Neural cell (in vitro differentiated cells): ENCODE measurements around the gene MCTP2.

ENCODE experiments used
- EP300 ChIP-seq: fragments of 450-650 bp; conservative IDR thresholded peaks from 2 replicates; pipeline ENCODE4 v1.6.1; 2014; ENCODE audit warnings: antibody characterized with exemption, mild to moderate bottlenecking, moderate library complexity; ENCODE audit not compliant: poor library complexity, severe bottlenecking
- EZH2 ChIP-seq: fragments of 200-600, 300-800 bp; shearing (Covaris generic), sonication (generic); IDR thresholded peaks from 2 replicates; pipeline ENCODE4 v1.6.1; 2014; ENCODE audit warnings: antibody characterized with exemption, low read length, borderline replicate concordance, mild to moderate bottlenecking; ENCODE audit not compliant: insufficient read depth, poor library complexity, severe bottlenecking
- MXI1 ChIP-seq: fragments of 450-650 bp; conservative IDR thresholded peaks from 2 replicates; pipeline ENCODE4 v1.6.1; 2014; ENCODE audit warnings: antibody characterized with exemption, mild to moderate bottlenecking; ENCODE audit not compliant: poor library complexity, severe bottlenecking
- POLR2AphosphoS5 ChIP-seq: IDR thresholded peaks from 2 replicates; pipeline ENCODE4 v1.6.1; 2012
- RAD21 ChIP-seq: fragments of 450-650 bp; conservative IDR thresholded peaks from 2 replicates; pipeline ENCODE4 v1.6.1; 2014; ENCODE audit warnings: antibody characterized with exemption, mild to moderate bottlenecking, moderate library complexity
- TAF1 ChIP-seq: IDR thresholded peaks from 2 replicates; pipeline ENCODE4 v1.6.1; 2012; ENCODE audit warnings: low read depth
- TF ChIP-seq, protein P1 (sequence below): fragments of 450-650 bp; IDR thresholded peaks from 2 replicates; pipeline ENCODE4 v1.5.1; 2014; ENCODE audit warnings: antibody characterized with exemption, mild to moderate bottlenecking, moderate library complexity; ENCODE audit not compliant: poor library complexity, severe bottlenecking
- TF ChIP-seq, protein P2 (sequence below): IDR thresholded peaks from 2 replicates; pipeline ENCODE4 v1.6.1; 2012; ENCODE audit warnings: borderline replicate concordance

DNA sequence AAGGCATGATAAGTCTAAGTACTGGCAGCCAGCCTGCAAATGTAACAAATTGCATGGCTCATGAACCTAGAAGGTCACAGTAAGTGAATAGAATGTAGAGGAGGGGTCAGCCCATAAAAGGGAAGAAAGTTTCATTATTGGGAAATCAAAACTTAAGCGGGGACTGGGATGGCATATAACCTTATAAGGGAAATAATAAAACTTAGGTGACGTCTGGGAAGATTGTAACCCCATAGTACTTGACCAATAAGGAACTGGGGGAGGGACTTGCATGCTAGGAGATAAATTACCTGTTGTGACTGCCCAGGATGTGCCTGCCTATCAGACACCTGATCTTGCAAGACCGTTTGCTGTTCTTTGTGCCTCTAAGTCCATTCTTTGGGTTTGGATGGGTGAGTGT is 28.1 kb upstream of the MCTP2 start:
- TF ChIP-seq, protein P1, sequence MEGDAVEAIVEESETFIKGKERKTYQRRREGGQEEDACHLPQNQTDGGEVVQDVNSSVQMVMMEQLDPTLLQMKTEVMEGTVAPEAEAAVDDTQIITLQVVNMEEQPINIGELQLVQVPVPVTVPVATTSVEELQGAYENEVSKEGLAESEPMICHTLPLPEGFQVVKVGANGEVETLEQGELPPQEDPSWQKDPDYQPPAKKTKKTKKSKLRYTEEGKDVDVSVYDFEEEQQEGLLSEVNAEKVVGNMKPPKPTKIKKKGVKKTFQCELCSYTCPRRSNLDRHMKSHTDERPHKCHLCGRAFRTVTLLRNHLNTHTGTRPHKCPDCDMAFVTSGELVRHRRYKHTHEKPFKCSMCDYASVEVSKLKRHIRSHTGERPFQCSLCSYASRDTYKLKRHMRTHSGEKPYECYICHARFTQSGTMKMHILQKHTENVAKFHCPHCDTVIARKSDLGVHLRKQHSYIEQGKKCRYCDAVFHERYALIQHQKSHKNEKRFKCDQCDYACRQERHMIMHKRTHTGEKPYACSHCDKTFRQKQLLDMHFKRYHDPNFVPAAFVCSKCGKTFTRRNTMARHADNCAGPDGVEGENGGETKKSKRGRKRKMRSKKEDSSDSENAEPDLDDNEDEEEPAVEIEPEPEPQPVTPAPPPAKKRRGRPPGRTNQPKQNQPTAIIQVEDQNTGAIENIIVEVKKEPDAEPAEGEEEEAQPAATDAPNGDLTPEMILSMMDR, result no peak
- TF ChIP-seq EP300 (no peak), POLR2AphosphoS5 (no peak), RAD21 (no peak), EZH2 (no peak), TAF1 (no peak), MXI1 (no peak)
- TF ChIP-seq, protein P2, sequence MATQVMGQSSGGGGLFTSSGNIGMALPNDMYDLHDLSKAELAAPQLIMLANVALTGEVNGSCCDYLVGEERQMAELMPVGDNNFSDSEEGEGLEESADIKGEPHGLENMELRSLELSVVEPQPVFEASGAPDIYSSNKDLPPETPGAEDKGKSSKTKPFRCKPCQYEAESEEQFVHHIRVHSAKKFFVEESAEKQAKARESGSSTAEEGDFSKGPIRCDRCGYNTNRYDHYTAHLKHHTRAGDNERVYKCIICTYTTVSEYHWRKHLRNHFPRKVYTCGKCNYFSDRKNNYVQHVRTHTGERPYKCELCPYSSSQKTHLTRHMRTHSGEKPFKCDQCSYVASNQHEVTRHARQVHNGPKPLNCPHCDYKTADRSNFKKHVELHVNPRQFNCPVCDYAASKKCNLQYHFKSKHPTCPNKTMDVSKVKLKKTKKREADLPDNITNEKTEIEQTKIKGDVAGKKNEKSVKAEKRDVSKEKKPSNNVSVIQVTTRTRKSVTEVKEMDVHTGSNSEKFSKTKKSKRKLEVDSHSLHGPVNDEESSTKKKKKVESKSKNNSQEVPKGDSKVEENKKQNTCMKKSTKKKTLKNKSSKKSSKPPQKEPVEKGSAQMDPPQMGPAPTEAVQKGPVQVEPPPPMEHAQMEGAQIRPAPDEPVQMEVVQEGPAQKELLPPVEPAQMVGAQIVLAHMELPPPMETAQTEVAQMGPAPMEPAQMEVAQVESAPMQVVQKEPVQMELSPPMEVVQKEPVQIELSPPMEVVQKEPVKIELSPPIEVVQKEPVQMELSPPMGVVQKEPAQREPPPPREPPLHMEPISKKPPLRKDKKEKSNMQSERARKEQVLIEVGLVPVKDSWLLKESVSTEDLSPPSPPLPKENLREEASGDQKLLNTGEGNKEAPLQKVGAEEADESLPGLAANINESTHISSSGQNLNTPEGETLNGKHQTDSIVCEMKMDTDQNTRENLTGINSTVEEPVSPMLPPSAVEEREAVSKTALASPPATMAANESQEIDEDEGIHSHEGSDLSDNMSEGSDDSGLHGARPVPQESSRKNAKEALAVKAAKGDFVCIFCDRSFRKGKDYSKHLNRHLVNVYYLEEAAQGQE, result no peak
